Measurements from ENCODE around the gene TEAD1. TPM values are rescaled to one million over a fixed set of nuclear protein-coding genes. Genes with fewer than 3 reads are reported as not detected.

The TEAD1 gene
- total RNA-seq, 4 donors from 2014 or later = 46.4 to 214 (median 61.2) TPM

DNA sequence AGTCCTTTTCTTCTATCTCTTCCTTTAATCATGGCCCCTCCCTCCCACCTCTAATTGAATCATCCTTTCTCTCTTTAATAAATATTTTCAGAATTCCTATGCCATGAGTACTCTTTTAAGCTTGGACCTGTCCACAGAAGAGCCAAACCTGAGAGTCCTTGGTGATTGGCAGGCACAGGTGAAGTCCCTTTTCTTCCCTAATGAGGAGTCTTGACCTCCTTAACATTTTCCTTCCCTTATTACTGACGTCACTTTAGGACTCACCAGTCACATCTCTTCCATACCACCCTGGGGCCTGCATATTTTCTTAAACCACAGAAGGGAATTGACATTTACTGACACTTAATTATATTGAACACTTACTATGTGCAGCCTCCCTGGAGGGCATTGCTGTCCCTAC is 293.9 kb downstream of the TEAD1 start:
- H3K4me1 ChIP-seq = no peaks in the 10 kb centered on the region
- no peaks in the 10 kb centered on the region for H3K9me3 ChIP-seq
- in situ Hi-C loops (cut with MboI; ENCODE audit: low pct_ligation_motif_present in 1 of 4, low pct_unique_long_range_greater_than_20kb in 1 of 4, low sequenced_read_pairs in 3 of 4) = loop anchor here (10.0 to 25.0 kb wide), 3 partner anchors 217 to 377 kb away; no protein-coding TSS in a partner anchor
- intact Hi-C loops (cut with DNase I; ENCODE audit: low total_unique reads) = no loop called here
- no peak for DNase-seq
- no peaks in the 10 kb centered on the region for H3K27me3 ChIP-seq
- 69 to 85% methylated on average over 1 of the region's 1 CpG for WGBS, 2 donors (ENCODE audit: low coverage in 1 of 2)
- no peak for TF ChIP-seq POLR2AphosphoS5 (IDR thresholded peaks at IDR 0.05)
- no peak for TF ChIP-seq POLR2A (IDR thresholded peaks at IDR 0.05)
- TF ChIP-seq CTCF (IDR thresholded peaks at IDR 0.05) = no peak
- no peak for TF ChIP-seq EP300 (IDR thresholded peaks at IDR 0.05; ENCODE audit: low read depth)
- H3K4me3 ChIP-seq = no peak overlapping the region
- H3K27ac ChIP-seq = no peak overlapping the region
- no peaks in the 10 kb centered on the region for H3K36me3 ChIP-seq

- in situ Hi-C loops (cut with MboI; ENCODE audit: low pct_ligation_motif_present in 1 of 4, low pct_unique_long_range_greater_than_20kb in 1 of 4, low sequenced_read_pairs in 3 of 4) = loop anchor here (10.0 to 25.0 kb wide), 3 partner anchors 216 to 376 kb away; no protein-coding TSS in a partner anchor
- intact Hi-C loops (cut with DNase I; ENCODE audit: low total_unique reads) = no loop called here
- H3K36me3 ChIP-seq = no peaks in the 10 kb centered on the region
- H3K27me3 ChIP-seq = no peaks in the 10 kb centered on the region
- H3K4me1 ChIP-seq = peaks cover 0 to 3% (median 0%) of the 10 kb centered on the region in 4 donors
- TF ChIP-seq POLR2A (IDR thresholded peaks at IDR 0.05) (no peak), CTCF (IDR thresholded peaks at IDR 0.05) (no peak), EP300 (IDR thresholded peaks at IDR 0.05; ENCODE audit: low read depth) (no peak), POLR2AphosphoS5 (IDR thresholded peaks at IDR 0.05) (no peak)
- 90 to 91% methylated on average over 2 to 6 of the region's 6 CpGs for WGBS, 2 donors (ENCODE audit: low coverage in 1 of 2)
- H3K4me3 ChIP-seq = no peak overlapping the region
- no peaks in the 10 kb centered on the region for H3K9me3 ChIP-seq
- no peak overlapping the region for H3K27ac ChIP-seq
- DNase-seq = no peak
Measured at GRCh38 chr11:12968826-12969225, 294.6 kb downstream of the TEAD1 start.

DNA sequence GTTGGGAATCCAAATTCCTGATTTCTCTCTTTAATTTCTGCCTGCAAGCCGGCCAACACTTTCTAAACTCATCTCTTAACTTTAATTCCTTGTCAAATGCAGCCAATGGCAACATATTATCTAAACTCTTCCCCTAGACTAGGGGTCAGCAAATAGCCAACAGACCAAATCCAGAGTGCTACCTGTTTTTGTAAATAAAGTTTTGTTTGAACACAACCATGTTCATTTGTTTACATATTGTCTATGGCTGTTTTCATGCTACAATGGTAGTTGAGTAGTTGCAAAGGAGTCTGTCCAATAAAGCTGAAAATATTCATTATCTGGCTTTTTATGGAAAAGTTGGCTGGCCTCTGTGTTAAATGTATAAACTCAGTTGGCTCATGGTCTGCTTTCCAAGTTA is 297.7 kb downstream of the TEAD1 start:
- Histone ChIP-seq H3K27me3 (no peaks in the 10 kb centered on the region), H3K4me1 (peaks cover 0 to 3% (median 0%) of the 10 kb centered on the region in 4 donors), H3K27ac (no peak overlapping the region), H3K36me3 (no peaks in the 10 kb centered on the region), H3K9me3 (no peaks in the 10 kb centered on the region), H3K4me3 (no peak overlapping the region)
- no peak for TF ChIP-seq POLR2A (IDR thresholded peaks at IDR 0.05)
- TF ChIP-seq EP300 (IDR thresholded peaks at IDR 0.05; ENCODE audit: low read depth) = no peak
- no peak for TF ChIP-seq POLR2AphosphoS5 (IDR thresholded peaks at IDR 0.05)
- intact Hi-C loops (cut with DNase I; ENCODE audit: low total_unique reads) (no loop called here), in situ Hi-C loops (cut with MboI; ENCODE audit: low pct_ligation_motif_present in 1 of 4, low pct_unique_long_range_greater_than_20kb in 1 of 4, low sequenced_read_pairs in 3 of 4) (loop anchor here in 3 of 4 donors (10.0 to 25.0 kb wide), 3 partner anchors 183 to 365 kb away; no protein-coding TSS in a partner anchor)
- 67 to 84% methylated on average over 1 of the region's 1 CpG for WGBS, 2 donors (ENCODE audit: low coverage in 1 of 2)
- DNase-seq = no peak

GRCh38 chr11:12973528-12974181 is 299.4 kb downstream of the TEAD1 start:
- intact Hi-C loops (cut with DNase I; ENCODE audit: low total_unique reads) (no loop called here), in situ Hi-C loops (cut with MboI; ENCODE audit: low pct_ligation_motif_present in 1 of 4, low pct_unique_long_range_greater_than_20kb in 1 of 4, low sequenced_read_pairs in 3 of 4) (loop anchor here in 3 of 4 donors (10.0 to 25.0 kb wide), 3 partner anchors 181 to 364 kb away; no protein-coding TSS in a partner anchor)
- Histone ChIP-seq H3K27ac (no peak overlapping the region), H3K36me3 (no peaks in the 10 kb centered on the region), H3K9me3 (no peaks in the 10 kb centered on the region), H3K4me1 (peaks cover 0 to 3% (median 0%) of the 10 kb centered on the region in 4 donors), H3K27me3 (no peaks in the 10 kb centered on the region), H3K4me3 (no peak overlapping the region)
- DNase-seq = no peak
- 67% methylated on average over 1 of the region's 1 CpG; no CpG with 5 or more reads in 1 of the 2 donors for WGBS, 2 donors (ENCODE audit: low coverage in 1 of 2)
- no peak for TF ChIP-seq POLR2A (IDR thresholded peaks at IDR 0.05)
- no peak for TF ChIP-seq CTCF (IDR thresholded peaks at IDR 0.05)
- no peak for TF ChIP-seq EP300 (IDR thresholded peaks at IDR 0.05; ENCODE audit: low read depth)
- no peak for TF ChIP-seq POLR2AphosphoS5 (IDR thresholded peaks at IDR 0.05)
